HG02938 (cell line): ENCODE results near the gene ZNF783.
"Not testable (repeated sequence)": the region's sequence is repeated elsewhere in the genome, so short reads cannot be mapped to it uniquely, and the experiment has no call there.

Experiments used
- ATAC-seq: cut with Tn5 transposase; IDR thresholded peaks from one replicate; pipeline ENCODE4 v1.9.1; 2021; ENCODE audit warnings: mild to moderate bottlenecking, moderate library complexity; ENCODE audit not compliant: unreplicated experiment

ZNF783 gene

DNA sequence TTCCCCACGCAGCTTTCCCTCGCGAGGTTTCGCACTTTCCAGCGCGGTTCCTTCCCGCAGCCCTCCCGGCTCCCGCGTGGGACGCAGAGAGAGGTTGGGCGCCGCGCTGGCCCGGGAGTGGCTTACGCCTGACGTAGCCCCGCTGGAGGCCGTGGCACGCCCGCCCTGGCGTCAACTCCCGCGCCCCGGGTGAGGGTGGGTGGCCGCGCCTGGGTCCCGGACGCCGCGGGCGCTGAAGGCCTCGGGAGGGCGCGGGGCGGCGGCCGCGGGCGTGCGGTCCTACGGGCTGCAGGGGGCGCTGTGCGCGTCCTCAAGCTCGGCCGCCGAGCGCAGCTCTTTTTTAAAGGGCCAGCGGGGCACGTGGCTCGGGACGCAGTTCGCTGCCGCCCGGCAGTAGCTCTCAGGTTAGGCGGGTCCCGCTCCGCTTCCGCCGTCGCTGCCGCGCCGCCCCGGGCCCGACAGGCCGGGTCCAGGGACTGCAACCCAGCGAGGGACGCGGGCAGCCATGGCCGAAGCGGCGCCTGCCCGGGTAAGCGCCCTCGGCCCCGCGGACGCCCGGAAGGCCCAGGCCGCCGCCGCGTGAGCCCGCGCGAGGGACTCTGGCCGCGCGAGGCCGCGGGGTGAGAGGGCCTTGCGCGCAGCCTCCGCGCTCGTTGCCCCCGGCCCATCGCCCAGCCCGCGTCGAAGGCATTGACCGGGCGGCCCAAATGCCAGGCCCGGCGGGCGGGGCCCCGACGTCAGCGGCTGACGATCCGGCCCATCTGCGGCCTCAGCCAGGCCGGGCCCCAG, at the start of gene ZNF783:
Gene ZNF783 (plus strand): TSS at position 368 of the 789 bp plus-strand sequence. CDS start 138 bp downstream, at position 506.
- peak; percentile 80 for ATAC-seq

DNA sequence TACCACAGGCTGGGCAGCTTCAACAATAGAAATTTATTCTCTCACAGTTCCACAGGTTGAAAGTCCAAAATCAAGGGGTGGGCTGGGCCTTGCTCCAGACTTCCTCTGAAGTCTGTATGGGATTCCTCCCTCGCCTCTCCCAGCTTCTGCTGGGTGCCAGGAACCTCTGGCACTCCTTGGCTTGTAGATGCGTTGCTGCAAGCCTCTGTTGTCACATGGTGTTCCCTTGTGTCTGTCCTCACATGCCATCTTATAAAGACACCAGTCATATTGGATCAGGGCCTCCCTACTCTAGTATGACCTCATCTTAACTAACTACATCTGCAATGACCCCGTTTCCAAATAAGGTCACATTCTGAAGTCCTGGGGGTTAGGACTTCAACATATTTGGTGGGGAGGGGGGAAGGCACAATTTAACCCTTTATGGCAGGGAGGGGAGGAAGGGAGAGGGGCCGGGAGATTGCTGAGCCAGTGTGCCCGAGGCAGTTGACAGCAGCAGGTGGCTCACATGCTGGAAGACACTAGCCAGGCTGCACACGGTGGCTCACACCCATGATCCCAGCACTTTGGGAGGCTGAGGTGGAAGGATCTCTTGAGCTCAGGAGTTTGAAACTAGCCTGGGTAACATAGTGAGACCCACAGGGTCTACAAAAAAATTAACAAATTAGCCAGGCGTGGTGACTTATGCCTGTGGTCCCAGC, 47.8 kb upstream of the ZNF783 start:
- no peak for ATAC-seq

DNA sequence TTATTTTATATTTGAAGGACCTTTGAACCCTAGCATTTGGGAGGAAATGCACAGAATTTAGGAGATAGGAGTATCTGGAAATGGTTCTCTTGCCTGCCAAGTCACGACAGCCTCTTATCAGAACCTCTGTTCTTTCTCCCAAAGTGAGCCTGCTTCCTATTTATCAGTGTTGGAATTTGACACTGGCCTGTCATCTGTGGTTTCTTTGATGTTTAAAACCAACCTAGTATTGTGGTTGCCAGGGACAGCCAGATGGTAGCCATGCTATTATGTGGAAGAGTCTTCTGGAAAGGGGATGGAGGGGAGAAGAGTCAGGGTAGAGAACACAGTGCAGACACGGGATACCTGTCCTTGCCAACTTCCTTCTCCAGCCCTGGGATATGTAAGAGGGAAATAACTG, 45.6 kb upstream of the ZNF783 start:
- no peak for ATAC-seq

DNA sequence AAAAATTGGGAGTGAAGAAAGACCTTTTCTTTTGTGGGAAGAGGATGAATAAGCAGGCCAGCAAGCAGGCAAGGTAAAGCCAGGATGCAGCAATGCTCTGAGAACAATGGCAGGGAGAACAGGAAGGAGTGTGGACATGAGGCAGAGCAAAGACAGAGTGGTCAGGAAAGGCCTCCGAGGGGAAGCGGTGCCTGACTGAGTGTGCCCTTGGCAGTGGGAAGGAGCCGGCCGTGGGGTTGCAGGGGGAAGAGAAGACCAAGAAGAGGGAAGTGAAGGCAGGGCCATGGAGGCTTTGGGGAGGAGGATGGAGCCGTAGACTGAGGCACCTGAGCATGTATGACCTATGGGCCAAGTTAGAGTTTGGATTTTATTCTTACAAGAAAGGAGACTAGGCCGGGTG, 44.4 kb upstream of the ZNF783 start:
- no peak for ATAC-seq

DNA sequence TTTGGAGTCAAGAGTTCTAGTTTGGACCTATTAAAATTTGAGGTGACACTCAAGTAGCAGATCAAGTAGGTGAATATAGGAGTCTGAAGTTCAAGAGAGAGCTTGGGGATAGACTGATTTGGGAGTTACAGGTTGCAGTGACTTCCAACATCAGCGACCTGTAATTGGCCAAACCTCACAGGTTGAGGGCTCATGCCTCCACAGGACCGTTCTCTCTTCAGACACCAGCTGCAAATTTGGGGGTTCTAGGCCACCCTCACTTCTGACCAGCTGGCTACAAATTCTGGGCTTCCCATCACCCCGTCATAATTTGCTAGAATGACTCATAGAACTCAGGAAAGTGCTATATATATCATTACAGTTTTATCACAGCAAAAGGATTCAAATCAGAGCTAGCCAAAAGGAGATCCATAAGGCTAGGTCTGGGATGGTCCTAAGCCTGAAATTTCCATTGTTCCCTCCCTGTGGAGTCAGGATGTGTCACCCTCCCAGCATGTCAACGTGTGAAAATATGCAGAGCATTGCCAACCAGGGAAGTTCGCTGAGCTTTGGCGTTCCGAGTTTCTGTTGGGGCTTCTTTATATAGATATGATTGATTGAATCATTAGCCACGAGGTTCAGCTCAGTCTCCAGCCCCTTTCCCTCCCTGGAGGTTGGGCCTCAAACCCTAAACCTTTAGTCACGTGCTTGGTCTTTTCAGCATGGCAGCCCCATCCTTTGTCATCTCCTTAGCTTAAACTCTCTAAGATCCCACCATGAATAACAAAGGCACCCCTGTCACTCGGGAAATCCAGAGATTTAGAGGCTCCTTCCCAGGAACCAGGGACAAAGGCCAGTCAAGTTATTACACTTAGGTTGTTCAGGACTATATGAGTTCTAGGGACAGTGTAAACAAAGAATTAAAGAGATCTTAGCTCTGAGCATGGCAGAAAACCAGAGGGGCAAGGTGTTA, 43.3 kb upstream of the ZNF783 start:
- no peak for ATAC-seq

DNA sequence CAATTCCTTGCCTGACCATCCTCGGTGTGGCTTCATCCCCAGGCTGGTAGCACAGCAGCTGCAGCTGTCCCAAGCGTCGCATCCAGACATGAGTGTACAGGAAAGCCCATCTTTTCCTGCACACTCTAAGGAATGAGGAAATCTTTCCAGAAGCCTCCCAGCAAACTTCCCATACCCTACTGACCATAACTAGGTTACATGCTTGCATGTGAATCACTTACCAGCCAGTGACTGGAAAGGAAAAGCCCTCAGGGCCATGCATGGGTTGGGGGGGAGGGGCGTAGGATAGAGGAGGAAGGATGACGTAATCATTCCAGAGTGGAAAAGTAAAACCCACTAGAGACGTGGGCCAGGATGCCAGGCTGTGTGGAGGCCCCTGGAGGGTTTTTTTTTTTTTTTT, 41.5 kb upstream of the ZNF783 start:
- no peak for ATAC-seq

DNA sequence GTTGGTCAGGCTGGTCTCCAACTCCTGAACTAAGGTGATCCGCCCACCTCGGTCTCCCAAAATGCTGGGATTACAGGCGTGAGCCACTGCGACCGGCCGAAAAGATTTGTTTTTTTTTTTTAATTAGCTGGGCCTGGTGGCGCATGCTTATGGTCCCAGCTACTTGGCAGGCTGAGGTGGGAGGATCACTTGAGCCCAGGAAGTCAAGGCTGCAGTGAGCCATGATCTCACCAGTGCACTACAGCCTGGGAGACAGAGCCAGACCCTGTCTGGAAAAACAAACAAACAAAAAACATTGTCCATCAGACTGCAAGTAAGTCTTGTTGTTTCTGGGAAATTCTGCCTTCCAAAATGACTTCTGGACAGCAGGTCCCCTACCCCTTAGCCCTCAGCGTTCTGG, 38.8 kb upstream of the ZNF783 start:
- no peak for ATAC-seq

DNA sequence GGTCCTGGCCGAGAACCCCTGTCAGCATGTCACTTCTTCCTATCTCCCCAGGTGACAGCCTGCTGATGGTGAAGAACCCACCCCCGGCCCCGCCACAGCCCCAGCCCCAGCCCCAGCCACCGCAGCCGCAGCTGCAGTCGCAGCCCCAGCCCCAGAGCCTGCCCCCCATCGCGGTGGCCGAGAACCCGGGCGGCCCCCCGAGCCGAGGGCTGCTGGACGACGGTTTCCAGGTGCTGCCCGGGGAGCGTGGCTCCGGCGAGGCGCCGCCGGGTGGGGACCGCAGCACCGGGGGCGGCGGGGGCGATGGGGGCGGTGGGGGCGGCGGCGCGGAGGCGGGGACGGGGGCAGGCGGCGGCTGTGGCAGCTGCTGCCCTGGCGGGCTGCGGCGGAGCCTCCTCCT, 38.2 kb upstream of the ZNF783 start:
- no peak for ATAC-seq

DNA sequence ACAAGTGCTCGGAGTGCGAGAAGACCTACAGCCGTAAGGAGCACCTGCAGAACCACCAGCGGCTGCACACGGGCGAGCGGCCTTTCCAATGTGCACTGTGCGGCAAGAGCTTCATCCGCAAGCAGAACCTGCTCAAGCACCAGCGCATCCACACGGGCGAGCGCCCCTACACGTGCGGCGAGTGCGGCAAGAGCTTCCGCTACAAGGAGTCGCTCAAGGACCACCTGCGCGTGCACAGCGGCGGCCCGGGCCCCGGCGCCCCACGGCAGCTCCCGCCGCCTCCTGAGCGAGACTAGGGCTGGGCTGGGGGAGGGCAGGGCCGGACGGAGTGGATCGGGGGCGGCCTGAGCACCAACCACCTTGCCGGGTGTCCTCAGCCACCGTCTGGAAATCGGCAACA, 37.6 kb upstream of the ZNF783 start:
- no peak for ATAC-seq

DNA sequence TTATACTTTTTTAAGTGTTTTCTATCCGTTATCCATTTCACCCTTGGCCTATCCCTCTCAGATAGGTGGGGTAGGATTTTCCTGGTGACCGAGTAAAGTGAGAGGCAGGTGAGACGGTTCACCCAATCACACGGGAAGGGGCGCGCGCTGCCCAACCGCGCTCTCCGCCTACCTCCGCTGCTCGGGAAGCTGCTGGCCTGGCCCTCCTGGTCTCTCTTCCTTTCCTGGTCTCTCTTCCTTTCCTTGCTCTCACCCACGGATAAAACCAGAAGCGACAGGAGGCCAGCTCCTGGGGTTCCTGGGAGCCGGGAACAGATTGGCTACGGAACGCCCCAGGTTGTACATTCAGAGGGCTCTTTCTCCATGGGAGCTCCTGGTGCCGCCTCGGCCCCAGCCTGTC, 36.9 kb upstream of the ZNF783 start:
- no peak for ATAC-seq

DNA sequence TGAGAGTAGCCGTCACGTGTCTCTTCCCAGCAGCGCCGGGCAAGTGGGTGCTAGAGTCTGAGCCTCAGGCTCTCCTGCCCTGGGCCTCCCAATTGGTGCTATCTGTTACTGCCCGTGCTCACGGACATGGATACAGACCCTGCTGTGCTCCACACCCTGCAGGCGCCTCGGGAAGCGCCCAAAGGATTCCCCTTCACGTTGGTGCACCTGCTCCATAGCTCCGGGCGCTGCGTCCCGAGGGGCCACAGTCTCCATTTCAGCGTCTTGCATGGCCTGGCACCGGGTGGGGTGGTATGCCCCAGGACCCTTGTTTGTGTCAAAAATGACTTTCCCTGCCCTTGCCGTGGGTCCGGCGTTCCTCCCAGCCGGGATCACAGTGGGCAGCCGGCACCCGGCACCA, 36.3 kb upstream of the ZNF783 start:
- ATAC-seq: no peak

DNA sequence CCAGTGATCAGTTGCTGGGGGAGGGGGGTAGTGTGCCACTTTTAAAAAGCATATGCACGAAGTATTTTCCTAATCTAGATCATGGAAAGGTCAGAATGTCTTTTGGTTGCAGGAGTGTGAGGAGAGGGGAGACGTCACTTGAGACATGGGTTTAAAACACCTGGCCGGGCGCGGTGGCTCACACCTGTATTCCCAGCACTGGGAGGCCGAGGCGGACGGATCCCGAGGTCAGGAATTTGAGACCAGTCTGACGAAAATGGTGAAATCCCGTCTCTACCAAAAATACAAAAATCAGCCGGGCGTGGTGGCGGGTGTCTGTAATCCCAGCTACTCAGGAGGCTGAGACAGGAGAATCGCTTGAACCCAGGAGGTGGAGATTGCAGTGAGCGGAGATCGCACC, 35.6 kb upstream of the ZNF783 start:
- ATAC-seq: not testable (repeated sequence)

DNA sequence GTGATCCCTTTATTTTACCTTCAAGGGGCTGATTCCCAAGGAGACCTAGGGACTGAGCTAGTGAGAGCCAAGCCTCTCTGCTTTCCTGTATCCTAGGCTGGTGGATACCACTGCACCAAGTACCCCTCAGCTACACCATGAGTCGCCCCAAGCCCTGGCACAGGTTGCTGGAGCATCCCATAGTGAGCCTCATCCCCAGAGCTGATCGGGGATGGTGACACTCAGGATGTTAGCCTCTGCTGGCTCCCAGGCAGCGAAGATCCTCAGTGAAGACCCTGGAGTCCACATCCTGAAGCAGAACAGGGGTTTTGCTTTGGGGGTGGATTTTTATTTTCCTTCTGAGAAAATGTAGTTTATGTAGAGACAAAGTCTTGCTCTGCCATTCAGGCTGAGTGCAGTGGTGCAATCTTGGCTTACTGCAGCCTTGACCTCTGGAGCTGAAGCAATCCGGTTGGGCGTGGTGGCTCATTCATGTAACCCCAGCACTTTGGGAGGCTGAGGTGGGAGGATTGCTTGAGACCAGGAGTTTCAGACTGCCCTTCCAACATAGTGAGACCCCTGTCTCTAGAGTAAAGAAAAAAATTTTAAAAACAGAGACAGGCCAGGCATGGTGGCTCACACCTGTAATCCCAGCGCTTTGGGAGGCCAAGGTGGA, 35.0 kb upstream of the ZNF783 start:
- ATAC-seq: no peak

DNA sequence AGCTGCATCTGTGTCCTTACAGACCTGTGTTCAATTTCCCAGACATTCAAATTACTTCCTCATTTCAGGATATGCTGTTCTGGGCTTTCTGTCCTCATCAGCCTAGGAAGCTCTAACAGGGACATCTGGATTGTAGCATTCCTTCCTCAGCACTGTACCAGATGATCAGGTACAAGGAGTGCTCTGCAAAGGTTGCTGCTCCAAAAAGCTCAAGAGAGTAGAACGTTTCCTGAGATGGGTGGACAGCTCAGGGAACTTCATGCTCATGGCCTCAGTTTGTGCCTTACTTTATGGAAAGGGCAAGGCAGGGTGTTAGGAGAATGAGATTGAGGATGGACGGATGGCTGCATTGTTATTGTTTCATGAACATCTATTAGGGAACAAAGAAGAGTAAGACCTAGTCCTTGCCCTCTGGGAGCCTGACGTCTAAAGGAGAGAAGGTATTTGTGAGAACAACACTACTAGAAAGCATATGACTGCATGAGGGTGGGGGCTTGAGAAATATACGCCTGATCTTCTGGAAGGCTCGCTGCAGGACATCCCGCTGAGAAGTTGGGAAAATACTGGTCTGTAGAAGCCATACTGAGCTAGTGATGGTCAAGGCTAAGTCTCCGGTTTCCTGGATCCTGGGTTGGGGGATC, 33.0 kb upstream of the ZNF783 start:
- no peak for ATAC-seq

DNA sequence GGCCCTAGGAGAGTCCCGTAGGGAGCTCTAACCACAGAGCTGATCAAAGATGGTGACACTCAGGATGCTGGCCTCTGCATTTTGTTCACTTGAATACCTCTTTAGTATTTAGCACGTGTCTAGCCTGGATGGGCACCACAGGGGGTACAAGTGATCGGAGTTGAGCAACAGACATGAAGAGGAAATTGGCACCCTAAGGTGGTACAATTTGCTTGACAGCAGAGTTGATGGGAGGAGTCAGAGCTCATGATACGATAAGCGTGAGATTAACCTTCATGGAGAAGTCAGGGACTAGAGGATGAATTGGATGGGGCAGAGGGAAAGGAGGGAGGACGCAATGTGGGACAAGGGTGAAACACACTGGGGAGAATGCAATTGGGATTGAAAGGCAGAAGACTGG, 32.5 kb upstream of the ZNF783 start:
- no peak for ATAC-seq

DNA sequence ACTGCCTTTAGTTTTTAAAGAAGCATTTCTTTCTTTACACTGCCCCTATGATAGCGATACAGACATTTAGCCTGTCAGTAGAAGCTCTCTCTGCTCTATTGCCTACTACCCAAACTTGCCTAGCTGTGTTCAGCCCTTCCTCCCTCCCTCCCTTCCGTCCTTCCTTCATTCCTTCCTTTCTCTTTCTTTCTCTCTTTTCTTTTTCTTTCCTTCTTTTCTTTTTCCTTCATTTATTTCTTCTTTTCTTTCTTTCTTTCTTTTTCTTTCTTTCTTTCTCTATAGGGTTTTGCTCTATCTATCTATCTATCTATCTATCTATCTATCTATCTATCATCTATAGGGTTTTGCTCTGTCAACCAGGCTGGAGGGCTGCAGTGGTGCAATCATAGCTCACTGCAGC, 29.6 kb upstream of the ZNF783 start:
- ATAC-seq: no peak

DNA sequence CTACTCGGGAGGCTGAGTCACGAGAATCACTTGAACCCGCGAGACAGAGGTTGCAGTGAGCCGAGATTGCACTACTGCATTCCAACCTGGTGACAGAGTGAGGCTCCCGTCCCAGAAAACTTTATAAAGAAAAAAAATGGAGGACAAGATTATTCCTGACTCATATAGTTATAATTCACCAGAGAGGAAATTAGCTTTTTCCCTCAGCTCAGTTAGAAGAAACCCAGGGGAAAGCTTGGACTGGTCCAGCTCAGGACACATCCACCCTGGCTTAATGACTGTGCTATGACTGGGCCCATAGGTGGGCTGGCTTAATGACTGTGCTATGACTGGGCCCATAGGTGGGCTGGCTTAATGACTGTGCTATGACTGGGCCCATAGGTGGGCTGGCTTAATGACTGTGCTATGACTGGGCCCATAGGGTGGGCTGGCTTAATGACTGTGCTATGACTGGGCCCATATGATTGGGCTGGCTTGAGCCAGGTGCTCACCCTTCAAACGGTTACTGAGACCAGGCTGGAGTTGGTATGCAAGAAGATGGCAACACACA, 28.3 kb upstream of the ZNF783 start:
- not testable (repeated sequence) for ATAC-seq

DNA sequence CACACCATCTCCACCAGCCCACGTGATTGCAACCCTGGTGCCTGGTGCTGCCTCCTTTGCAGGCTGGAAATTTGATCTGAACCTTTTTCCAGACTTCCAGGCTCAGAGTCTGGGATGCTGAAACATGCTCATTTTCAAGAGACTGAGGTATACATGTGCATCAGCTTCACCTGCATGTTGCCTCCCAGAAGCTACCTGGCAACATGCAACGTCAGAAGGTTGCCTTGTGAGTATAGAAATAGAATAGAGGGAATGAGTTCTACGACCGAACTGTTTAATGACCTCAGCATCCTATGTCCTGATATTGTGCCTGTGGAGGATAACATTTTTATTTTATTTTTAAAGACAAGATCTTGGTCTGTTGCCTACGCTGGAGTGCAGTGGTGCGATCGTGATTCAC, 24.5 kb upstream of the ZNF783 start:
- no peak for ATAC-seq

DNA sequence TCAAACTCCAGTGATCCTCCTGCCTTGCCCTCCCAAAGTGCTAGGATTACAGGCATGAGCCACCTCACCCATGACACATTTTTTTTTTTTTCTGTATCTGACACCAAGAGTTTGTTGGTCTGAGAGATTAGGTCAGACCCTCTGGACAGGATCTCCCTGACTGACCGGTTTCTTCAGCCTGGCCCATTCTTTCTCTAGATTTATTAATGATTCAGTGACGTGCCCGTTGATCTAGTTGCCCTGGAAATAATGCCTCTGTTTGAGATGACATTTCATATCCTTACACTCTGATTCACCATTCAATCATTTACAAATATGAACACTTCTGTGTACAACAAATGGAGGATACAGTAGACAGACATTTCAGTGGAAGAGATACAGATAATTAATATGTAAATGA, 23.9 kb upstream of the ZNF783 start:
- ATAC-seq: no peak
